Stimulated activated naive CD4-positive, alpha-beta T cell treated with Interleukin-2 at 50 U/mL for 16 hours (primary cell): ENCODE results near the gene FOXP1.
"Not testable (repeated sequence)": the region's sequence is repeated elsewhere in the genome, so short reads cannot be mapped to it uniquely, and the experiment has no call there.

Experiments used
- DNase-seq: peaks from one replicate; lab custom pipeline; 2025; lab: John Stamatoyannopoulos, UW

The FOXP1 gene

DNA sequence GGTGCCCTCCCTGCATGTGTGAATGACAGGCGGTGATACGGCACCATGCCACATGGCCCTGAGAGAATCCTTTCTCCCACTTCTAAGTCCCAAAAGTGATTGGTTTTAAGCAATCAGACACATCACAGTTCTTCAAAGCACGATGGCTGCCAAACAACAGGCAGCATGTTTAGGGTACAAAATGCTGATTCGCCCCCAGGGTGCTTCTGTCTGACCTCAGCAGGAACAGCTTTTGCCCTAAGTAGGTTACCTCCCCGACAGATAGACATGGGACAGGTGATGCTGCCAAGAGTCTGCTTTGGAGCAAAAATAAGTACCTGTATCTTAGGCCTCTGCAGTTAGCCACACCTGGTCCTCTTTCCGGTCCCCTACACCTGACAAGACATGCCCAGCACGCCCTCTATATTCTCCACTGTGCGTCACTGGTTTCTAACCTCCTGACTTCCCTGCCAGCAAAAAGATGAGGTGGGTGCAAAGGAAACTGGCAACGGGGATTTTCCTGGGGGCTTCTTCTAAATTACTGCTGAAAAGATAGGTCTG is 549.8 kb downstream of the FOXP1 start:
- no peak for DNase-seq

DNA sequence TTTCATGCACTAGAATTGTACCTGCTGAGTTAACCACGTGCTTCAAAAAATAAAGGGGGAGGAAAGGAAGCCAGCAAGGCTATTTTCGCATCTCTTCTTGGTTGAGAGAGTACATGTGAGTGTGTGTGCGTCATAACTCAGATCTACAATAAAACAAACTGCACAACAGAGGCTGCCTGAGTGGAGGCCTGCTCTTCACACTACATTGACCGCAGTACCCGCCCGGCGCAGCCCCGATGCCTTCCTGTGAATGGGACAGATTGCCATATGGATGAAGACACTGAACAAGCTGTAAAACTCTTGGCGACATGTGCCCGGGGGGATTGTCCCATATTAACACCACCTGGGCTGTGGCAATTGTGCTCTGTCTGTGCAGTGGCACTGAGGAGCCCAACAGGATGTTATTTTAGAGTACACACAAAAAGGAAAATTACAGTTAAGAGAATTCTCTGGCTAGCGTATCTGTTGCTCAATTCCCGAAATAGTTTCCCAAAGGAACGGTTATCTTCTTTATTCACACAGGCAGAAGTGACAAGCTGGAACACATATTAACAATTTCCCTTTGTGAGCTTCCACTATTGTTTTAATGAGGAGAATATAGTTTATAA is 551.5 kb downstream of the FOXP1 start:
- no peak for DNase-seq

DNA sequence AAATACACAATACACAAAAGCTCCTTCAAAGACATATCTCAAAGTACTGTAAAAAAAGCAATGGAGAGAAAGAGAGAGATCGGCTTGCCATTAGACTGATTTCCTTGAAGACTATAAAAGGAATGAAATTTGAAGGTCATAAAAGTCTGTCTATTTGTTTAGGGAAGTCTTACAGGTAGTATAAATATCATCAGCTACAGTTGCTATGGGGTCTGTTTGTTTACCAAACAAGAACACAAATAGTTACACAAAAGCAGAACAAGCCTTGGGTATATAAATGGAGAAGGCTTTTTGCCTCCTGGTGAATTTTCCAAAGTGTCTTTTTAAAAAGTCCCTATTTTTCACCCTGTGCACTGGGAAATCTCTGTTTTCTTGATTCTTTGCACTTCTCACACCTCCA is 552.3 kb downstream of the FOXP1 start:
- DNase-seq = no peak

DNA sequence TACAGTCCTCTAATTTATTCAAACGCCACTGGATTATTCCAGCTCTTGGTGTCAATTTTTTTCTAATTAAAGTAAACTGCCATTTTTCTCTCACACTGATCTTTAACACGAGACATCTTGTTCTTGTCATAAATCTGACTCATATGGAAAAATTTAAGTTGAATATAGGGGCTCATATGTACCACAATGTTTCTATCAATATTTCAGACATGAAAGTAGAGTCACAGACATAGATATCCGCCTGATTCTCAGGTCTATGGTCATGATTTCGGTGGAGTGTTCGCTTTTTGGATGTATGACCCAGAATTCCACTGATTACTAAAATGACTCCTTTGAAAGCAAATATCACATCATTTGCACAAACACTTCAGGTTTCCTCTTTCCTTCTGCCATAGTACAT is 552.8 kb downstream of the FOXP1 start:
- no peak for DNase-seq

DNA sequence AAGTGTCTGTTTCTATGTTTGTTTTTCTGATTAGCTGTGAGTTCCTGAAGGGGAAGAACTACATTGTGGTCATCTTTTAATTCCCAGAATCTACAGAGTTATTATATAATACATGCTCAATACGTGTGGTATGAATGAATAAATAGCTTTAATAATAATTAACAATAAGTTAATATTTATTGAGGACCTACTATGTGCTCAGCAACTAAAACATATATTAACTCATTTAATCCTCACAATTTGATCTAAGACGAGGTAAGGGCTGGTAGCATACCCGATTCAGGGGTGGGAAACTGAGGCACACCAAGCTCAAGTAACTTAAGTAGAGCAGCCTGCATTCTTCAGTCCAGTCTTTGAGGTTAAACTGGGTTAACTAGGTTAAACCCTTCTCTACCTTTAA is 553.8 kb downstream of the FOXP1 start:
- DNase-seq = no peak

DNA sequence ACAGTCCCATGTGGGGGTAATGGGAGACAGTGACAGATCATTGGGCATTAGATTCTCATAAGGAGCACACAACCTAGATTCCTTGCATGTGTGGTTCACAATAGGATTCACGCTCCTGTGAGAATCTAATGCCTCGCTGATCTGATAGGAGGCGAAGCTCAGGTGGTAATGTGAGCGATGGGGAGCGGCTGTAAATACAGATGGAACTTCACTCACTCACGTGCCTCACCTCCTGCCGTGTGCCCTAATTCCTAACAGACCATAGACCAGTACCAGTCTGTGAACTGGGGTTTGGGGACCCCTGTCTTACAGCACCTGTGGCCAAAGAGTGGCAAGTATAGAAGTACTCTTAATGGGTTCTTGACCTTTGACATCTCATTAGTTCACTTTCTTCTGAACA is 554.7 kb downstream of the FOXP1 start:
- DNase-seq = no peak

DNA sequence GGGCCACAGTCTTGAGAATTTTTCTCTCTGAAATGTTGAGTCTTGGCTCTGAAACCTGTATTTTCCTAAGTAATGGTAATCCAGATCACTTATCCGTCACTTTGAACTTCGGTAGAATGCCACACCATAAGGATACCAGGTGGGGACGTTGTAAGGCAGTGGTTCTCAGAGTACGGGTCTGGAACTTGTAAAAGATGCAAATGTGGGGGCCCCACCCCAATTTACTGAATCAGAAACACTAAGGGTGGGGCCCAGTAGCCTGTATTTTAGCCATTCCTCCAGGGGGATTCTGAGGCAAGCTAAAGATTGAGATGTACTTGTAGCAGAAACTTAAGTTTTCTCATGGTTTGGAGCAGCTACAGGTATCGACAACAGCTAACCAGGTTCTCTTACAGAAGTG is 555.3 kb downstream of the FOXP1 start:
- DNase-seq = no peak

DNA sequence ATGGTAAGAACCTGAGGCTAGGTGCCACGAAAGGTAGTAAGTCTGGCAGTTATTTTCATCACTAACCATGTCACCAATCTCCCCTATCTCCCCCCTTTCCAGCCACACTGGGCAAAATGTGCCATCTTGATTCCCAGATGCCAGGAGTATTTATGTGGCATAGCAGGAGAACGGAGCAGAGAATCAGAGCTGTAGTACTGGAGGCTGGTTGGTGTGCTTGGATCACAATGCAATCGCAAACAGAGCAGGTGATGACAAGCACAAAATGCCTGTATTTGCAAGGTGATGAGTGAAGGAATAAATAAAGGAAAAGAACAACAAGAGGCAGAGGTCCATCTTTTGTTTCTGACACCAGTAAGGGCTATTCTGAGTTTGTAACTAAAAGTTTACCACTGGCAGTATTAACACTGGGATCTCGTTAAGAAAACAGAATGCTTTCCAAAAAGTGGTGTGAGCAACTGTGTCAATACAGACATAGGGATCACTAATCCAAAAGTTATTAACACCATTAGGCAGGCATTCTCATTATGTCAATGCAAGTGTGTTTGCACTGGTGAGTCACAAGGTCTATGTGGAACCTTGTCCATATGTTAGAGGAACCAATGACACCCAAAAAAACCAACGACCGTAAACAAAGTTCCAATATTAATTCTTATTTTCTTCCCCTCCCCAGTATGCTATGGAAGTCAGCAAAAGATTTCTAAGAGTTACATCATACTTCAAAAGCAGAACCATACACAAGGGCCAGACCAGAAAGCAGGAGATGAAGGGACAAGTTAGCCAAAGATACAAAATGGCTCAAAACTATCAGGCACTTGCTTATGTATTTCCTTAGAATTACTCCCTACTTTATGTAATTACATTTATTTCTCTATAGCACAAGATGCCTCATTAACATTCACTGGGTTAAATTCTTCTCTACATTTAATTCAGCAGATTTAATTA is 556.6 kb downstream of the FOXP1 start:
- DNase-seq = no peak

DNA sequence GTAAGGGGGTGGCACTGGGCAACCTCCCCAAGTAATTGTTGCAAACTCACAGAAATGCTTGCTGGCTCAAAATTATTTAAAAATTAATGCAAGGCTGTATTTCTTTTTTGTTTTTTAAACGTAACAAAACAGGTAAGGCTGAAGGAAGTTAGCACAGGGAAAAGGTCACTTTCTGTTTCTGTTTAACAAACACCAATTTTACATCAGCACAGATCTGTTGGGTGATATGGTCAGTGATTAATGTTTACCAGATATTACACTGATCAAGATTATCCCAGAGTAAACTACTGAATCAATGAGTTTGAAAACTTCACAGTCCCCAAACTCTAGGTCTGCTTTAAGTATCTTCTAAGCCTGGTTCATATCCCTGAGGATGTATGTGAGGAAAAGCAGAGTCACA is 558.0 kb downstream of the FOXP1 start:
- DNase-seq = no peak

DNA sequence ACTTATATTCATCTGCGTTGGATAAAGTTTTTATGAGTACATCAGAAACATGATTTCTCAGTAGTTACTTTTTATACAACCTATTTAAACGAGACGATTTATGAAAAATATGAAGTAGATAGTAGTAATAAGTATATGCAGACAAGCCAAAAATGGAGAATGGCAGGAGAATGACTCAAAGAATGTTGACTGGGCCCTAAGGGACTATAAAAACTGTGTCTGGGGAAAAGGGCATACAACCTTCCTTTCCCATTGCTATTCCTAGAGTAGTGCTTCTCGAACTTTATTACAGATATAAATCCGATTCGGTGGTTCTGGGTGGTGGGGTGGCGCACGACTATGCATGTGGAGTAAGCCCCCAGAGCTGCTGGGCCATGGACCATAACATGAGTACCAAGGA is 558.5 kb downstream of the FOXP1 start:
- no peak for DNase-seq

DNA sequence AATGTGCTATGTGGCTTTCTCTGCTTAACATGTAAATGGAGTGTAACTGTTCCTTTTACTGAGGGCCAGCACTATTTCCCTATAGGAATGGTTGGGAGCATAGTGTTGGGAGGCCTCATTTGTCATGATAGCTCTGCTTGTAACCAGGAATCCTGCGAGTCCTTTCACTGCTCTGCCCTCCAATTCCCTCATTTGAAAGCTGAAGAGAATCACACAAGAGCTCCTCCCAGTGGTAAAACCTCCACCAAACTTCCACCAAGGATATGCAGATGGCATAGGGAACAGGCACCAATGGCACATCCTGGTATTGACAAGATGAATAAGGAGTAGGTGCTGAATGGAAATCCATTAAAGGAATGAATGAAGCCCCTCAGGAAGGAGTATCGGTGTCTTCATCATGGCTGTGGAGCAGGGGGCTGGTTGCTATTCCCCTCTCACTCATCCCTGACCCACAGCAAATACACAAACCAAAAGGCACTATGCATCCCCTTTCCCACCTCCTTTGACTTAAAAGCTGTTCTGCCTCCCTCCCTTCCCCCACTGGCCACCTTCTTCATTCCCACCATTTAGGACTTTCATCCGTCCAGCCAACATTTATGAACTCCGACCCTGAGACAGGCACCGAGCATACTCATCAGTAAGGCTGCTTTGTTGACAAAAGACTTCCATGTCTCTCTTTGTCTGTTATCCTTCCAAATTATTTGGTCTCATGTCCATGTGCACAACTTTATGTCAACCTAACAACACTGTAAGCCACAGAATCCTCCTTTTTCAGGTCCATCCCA is 560.8 kb downstream of the FOXP1 start:
- no peak for DNase-seq

DNA sequence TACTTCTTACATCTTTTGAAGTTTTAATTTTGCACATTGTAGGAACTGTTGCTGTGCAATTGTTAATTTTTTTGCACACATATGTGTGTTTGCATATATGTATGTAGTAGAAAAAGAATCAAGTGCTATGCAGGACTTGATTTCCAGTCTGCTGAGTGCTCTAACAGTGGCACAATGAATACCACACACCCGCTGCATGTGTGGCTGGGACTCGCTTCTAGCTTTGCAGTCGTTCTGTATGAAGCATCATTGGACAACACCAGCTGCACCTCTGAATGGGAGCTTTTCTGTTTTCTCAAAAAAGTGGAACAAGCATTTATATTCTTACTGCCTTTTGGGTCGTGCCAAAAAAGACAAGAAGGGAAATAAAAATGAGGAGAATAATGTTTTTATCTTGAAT is 564.7 kb downstream of the FOXP1 start:
- no peak for DNase-seq

DNA sequence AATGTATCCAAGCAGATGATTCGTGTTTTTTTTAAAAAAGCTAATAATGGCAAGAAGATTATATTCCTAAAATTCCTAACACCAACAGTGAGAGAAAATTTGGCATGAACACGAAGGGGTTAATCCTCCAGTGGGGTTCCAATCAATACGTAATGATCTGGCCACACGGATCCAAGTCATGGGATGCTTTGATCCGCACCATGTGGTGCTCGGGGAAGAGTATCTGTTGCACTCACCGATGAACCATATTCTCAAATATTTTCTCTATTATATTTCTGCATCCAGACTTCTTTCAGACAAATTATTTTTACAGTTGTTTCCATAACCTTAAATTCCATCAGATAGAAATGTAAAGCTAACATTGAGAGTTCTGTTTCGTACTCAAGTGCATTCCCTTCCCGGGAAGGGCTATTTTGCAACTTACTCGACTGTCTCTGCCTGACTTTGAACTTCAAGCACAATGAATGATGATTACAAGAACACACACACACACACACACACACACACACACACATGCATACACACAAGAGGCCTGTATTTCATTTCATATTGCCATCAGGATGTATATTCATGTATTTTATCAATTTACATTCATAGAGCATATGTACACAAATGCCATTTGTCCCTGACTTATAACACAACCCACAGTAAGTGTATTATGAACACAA is 567.2 kb downstream of the FOXP1 start:
- no peak for DNase-seq

DNA sequence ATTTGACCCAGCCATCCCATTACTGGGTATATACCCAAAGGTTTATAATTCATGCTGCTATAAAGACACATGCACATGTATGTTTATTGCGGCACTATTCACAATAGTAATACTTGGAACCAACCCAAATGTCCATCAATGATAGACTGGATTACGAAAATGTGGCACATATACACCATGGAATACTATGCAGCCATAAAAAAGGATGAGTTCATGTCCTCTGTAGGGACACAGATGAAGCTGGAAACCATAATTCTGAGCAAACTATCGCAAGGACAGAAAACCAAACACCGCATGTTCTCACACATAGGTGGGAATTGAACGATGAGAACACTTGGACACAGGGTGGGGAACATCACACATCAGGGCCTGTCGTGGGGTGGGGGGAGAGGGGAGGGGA is 568.9 kb downstream of the FOXP1 start:
- not testable (repeated sequence) for DNase-seq

DNA sequence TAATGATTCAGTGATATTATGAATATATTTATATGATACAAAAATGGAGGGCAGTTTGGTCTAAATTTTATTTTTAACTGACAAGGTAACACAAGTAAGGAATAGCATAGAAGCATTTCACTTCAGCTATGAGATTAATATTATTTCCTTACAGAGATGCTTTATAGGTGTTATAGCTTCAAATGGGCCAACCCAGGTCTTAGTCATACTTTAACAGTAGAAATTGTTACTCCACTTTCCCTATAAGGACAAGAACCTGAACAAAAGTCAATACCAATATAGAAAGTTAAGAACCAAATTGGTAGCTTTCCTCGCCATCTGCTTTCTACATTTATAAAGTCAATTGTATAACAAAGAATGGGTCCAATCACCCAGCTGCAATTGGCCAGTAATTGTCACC is 570.6 kb downstream of the FOXP1 start:
- DNase-seq = no peak

DNA sequence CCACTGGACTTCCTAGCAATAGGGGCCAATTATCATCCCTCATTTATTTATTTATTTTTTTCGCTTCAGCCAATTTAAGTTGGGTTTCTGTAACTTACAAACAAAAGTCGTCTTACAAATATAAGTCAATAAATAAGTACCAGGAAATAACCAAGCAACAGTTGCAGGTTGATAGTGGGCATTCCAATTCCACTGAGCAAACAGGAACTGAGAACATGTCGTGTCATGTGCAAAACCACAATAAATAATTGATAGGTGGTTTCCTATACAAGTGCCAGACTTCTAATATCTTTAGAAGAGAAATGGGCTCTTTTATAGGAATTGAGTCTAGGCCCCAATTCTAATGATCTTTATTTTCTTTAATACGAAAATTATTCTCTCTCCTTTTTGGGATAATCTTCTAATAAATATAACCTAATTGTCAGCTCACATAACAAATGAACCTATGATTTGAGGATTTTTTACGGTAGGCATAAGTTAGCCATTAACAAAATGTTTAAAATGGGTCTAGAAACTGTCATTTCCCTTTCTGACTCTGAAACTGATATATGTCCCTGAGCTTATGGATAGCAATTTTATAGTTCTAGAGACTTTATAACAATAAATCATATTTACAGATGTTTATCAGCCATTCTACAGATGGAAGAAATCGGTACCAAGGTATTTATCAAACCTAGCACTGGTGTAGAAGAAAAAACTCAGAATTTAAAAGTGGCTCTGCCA is 571.8 kb downstream of the FOXP1 start:
- DNase-seq = no peak

DNA sequence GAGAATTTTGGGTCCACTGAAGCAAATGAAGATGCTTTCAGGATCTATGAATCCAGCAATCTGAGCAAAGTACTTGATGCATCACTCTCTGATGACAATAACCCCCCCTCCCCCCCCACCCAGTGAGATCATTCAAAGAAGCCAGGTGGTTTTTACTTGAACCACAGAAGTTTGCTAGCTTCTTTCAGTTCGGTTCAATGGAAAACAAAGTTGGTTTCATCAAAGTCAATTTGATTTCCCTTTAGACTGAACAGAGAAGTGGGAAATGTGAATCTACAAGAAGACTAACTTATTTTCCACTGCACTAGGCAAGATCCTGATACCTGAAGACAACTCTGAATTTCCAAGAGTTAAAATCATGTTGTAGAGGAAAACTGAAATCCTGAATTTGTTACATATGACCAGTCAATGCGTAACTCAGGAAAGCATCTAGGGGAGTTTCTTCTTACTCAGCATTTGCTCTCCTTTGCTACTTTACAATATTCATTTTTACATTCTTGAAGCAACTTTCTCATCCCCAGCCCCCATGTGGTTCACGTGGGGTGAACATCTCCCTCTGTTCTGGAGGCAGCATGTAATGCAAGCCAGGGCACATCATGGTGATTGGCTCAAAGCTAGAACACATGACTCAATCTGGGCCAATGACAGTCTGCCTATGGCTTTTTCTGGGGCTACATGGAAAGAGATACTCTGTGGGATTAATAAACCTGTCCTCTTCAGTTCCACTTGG is 572.6 kb downstream of the FOXP1 start:
- peak; percentile 84 for DNase-seq

DNA sequence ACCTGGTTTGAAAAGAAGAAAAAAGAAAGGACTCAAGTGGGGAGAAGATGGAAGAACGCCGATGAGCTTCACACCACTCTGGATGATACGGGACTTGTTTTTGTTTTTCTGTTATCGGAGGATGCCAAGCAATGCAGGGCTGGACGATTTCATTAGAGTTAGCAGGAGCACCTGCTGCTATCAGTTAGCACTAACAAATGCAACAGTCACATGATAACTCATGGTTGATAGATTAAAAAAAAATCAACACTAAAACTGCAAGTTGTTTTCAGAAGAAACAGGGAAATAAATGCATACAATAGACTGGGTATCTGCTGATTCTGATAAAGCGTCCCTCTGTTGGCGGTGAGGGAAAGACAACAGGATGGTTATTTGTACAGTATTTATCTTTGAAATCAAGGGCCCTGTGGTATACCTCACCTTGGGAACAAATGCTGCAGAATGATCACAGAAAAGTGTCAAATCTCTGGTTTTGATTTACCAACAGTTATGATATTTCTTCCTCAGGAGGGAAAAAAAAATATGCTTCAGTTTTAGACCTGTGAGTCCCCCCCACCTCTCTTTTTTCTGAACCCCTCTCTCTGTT is 575.1 kb downstream of the FOXP1 start:
- no peak for DNase-seq

DNA sequence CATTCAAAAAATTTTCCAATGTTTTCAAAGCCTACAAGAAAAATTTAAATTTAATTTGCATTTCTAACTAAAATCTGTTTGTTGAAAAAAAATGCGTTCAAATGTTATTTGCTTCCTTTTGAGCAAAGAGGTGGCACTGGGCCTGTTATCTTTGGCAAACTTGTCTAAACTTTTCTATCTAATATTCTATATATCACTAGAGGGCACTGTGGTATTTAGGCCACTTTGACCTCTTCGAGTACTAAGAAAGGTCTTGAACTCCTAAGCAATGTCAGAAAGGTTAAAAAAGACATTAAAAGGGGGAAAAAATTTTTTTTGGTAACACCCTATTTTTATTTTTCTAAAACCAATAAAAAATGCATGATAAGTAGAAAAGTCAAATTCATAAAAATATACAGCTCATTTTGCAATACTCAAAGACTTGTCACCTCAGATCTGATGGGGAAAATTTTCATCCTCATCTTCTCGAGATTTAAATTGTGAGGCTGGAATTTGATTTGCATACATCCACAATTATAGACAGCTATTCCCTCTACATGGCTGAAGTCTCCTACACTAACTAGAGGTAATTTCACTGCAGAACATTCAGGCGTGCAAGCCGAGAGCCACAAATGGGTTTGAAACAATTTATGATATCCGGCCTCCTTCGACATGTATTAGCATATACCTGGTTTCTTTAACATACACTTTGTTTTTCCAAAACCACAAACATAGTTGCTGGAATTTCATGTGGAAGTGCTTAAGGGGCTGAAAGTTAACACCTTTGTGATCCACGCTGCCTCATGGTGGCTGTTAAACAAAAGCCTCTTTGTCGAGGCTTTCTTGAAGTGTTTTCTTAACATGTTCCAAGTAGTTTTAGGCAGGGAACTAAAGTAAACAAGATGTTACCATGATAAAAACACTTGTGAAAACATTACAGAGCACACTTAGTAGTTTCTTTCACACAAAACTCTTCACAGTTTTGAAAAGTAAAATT is 576.4 kb downstream of the FOXP1 start:
- DNase-seq = no peak
